ENCODE data around the gene WNT9A. TPM values are rescaled to one million over a fixed set of nuclear protein-coding genes. Genes with fewer than 3 reads are reported as not detected.

The WNT9A gene
- total RNA-seq, 2 experiments from 2014 or later, result not detected

Other genes starting within 250 kb of the WNT9A start
- 10 to 100 TPM; 24.1 to 27.9 TPM for gene JMJD4, start 212.6 kb downstream of the WNT9A start, total RNA-seq
- gene SNAP47, start 212.5 kb downstream of the WNT9A start, total RNA-seq, result 10 to 100 TPM; 24.1 to 30.5 TPM
- gene PRSS38, start 132.3 kb downstream of the WNT9A start, total RNA-seq, result not detected
- not detected for gene WNT3A, start 59.1 kb upstream of the WNT9A start, total RNA-seq
- gene ARF1, start 134.8 kb upstream of the WNT9A start, total RNA-seq, result 100 to 1,000 TPM; 342 to 350 TPM
- 10 to 100 TPM; 24.4 to 26.1 TPM for gene C1orf35, start 155.4 kb upstream of the WNT9A start, total RNA-seq
- 10 to 100 TPM; 75.0 to 82.4 TPM for gene MRPL55, start 161.4 kb upstream of the WNT9A start, total RNA-seq
- 100 to 1,000 TPM; 294 to 304 TPM for gene GUK1, start 192.3 kb upstream of the WNT9A start, total RNA-seq
- gene GJC2, start 202.0 kb upstream of the WNT9A start, total RNA-seq, result 1 to 10 TPM; 1.1 to 1.2 TPM
- 10 to 100 TPM; 18.1 to 19.3 TPM for gene IBA57, start 217.9 kb upstream of the WNT9A start, total RNA-seq